ENCODE results near the gene PIK3R2. TPM values are rescaled to one million over a fixed set of nuclear protein-coding genes. Genes with fewer than 3 reads are reported as not detected.
"Not testable (repeated sequence)": the region's sequence is repeated elsewhere in the genome, so short reads cannot be mapped to it uniquely, and the experiment has no call there.

Gene PIK3R2
- total and polyA plus RNA-seq, 2 experiments from 2014 or later = 8.5 to 66.6 TPM

DNA sequence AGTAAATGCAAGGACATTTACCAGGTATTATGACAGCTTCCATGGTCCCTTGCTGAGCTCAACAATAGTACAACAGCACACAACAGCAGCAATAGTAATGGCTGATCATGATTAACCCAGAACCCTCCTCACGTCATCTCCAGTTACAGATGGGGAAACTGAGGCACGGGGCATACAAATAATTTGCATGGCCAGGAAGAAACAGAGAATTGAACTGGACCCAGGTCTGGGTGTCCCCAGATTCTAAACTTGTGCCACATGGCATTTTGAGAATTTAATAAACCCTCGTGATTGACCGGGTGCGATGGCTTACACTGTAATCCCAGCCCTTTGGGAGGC lies 48.2 kb upstream of the PIK3R2 start:
- TF ChIP-seq, protein P1, sequence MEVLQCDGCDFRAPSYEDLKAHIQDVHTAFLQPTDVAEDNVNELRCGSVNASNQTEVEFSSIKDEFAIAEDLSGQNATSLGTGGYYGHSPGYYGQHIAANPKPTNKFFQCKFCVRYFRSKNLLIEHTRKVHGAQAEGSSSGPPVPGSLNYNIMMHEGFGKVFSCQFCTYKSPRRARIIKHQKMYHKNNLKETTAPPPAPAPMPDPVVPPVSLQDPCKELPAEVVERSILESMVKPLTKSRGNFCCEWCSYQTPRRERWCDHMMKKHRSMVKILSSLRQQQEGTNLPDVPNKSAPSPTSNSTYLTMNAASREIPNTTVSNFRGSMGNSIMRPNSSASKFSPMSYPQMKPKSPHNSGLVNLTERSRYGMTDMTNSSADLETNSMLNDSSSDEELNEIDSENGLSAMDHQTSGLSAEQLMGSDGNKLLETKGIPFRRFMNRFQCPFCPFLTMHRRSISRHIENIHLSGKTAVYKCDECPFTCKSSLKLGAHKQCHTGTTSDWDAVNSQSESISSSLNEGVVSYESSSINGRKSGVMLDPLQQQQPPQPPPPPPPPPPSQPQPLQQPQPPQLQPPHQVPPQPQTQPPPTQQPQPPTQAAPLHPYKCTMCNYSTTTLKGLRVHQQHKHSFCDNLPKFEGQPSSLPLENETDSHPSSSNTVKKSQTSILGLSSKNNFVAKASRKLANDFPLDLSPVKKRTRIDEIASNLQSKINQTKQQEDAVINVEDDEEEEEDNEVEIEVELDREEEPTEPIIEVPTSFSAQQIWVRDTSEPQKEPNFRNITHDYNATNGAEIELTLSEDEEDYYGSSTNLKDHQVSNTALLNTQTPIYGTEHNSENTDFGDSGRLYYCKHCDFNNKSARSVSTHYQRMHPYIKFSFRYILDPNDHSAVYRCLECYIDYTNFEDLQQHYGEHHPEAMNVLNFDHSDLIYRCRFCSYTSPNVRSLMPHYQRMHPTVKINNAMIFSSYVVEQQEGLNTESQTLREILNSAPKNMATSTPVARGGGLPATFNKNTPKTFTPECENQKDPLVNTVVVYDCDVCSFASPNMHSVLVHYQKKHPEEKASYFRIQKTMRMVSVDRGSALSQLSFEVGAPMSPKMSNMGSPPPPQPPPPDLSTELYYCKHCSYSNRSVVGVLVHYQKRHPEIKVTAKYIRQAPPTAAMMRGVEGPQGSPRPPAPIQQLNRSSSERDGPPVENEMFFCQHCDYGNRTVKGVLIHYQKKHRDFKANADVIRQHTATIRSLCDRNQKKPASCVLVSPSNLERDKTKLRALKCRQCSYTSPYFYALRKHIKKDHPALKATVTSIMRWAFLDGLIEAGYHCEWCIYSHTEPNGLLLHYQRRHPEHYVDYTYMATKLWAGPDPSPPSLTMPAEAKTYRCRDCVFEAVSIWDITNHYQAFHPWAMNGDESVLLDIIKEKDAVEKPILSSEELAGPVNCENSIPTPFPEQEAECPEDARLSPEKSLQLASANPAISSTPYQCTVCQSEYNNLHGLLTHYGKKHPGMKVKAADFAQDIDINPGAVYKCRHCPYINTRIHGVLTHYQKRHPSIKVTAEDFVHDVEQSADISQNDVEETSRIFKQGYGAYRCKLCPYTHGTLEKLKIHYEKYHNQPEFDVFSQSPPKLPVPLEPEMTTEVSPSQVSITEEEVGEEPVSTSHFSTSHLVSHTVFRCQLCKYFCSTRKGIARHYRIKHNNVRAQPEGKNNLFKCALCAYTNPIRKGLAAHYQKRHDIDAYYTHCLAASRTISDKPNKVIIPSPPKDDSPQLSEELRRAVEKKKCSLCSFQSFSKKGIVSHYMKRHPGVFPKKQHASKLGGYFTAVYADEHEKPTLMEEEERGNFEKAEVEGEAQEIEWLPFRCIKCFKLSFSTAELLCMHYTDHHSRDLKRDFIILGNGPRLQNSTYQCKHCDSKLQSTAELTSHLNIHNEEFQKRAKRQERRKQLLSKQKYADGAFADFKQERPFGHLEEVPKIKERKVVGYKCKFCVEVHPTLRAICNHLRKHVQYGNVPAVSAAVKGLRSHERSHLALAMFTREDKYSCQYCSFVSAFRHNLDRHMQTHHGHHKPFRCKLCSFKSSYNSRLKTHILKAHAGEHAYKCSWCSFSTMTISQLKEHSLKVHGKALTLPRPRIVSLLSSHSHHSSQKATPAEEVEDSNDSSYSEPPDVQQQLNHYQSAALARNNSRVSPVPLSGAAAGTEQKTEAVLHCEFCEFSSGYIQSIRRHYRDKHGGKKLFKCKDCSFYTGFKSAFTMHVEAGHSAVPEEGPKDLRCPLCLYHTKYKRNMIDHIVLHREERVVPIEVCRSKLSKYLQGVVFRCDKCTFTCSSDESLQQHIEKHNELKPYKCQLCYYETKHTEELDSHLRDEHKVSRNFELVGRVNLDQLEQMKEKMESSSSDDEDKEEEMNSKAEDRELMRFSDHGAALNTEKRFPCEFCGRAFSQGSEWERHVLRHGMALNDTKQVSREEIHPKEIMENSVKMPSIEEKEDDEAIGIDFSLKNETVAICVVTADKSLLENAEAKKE (CRISPR knock-in tag; IDR thresholded peaks at IDR 0.05) = no peak
- TF ChIP-seq CREB1 (CRISPR knock-in tag; IDR thresholded peaks at IDR 0.05; ENCODE audit: low read depth) (no peak), EZH2phosphoT487 (IDR thresholded peaks at IDR 0.05; ENCODE audit: unreplicated experiment) (no peak)
- TF ChIP-seq, protein P2, sequence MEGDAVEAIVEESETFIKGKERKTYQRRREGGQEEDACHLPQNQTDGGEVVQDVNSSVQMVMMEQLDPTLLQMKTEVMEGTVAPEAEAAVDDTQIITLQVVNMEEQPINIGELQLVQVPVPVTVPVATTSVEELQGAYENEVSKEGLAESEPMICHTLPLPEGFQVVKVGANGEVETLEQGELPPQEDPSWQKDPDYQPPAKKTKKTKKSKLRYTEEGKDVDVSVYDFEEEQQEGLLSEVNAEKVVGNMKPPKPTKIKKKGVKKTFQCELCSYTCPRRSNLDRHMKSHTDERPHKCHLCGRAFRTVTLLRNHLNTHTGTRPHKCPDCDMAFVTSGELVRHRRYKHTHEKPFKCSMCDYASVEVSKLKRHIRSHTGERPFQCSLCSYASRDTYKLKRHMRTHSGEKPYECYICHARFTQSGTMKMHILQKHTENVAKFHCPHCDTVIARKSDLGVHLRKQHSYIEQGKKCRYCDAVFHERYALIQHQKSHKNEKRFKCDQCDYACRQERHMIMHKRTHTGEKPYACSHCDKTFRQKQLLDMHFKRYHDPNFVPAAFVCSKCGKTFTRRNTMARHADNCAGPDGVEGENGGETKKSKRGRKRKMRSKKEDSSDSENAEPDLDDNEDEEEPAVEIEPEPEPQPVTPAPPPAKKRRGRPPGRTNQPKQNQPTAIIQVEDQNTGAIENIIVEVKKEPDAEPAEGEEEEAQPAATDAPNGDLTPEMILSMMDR (conservative IDR thresholded peaks at IDR 0.05; ENCODE audit: low read depth in 2 of 2) = no peak
- TF ChIP-seq, protein P3, sequence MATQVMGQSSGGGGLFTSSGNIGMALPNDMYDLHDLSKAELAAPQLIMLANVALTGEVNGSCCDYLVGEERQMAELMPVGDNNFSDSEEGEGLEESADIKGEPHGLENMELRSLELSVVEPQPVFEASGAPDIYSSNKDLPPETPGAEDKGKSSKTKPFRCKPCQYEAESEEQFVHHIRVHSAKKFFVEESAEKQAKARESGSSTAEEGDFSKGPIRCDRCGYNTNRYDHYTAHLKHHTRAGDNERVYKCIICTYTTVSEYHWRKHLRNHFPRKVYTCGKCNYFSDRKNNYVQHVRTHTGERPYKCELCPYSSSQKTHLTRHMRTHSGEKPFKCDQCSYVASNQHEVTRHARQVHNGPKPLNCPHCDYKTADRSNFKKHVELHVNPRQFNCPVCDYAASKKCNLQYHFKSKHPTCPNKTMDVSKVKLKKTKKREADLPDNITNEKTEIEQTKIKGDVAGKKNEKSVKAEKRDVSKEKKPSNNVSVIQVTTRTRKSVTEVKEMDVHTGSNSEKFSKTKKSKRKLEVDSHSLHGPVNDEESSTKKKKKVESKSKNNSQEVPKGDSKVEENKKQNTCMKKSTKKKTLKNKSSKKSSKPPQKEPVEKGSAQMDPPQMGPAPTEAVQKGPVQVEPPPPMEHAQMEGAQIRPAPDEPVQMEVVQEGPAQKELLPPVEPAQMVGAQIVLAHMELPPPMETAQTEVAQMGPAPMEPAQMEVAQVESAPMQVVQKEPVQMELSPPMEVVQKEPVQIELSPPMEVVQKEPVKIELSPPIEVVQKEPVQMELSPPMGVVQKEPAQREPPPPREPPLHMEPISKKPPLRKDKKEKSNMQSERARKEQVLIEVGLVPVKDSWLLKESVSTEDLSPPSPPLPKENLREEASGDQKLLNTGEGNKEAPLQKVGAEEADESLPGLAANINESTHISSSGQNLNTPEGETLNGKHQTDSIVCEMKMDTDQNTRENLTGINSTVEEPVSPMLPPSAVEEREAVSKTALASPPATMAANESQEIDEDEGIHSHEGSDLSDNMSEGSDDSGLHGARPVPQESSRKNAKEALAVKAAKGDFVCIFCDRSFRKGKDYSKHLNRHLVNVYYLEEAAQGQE (IDR thresholded peaks at IDR 0.05; ENCODE audit: unreplicated experiment) = no peak
- TF ChIP-seq, protein P4, sequence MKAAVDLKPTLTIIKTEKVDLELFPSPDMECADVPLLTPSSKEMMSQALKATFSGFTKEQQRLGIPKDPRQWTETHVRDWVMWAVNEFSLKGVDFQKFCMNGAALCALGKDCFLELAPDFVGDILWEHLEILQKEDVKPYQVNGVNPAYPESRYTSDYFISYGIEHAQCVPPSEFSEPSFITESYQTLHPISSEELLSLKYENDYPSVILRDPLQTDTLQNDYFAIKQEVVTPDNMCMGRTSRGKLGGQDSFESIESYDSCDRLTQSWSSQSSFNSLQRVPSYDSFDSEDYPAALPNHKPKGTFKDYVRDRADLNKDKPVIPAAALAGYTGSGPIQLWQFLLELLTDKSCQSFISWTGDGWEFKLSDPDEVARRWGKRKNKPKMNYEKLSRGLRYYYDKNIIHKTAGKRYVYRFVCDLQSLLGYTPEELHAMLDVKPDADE (IDR thresholded peaks at IDR 0.05) = no peak
- Histone ChIP-seq H3K9me2 (ENCODE audit: insufficient read depth) (no peaks in the 10 kb centered on the region), H3K4me1 (ENCODE audit: insufficient read depth) (no peaks in the 10 kb centered on the region; the same call in 1 of the 2 replicates), H3K36me3 (ENCODE audit: insufficient read depth) (no peaks in the 10 kb centered on the region), H3K79me2 (replicated peaks; ENCODE audit: insufficient read depth) (no peaks in the 10 kb centered on the region), H3K27me3 (ENCODE audit: insufficient read depth) (peaks cover 16% of the 10 kb centered on the region), H4K20me1 (replicated peaks; ENCODE audit: insufficient read depth) (no peaks in the 10 kb centered on the region), H3K27ac (ENCODE audit: low read depth) (no peak overlapping the region), H3F3A (replicated peaks; ENCODE audit: low read depth) (0 out of 2 replicates have a peak, but pooled peaks cover 4% of the 10 kb centered on the region), H3K4me2 (peak overlapping the region; percentile 79), H2AFZ (peak overlapping the region; percentile 92), H3K4me3 (peak overlapping the region; percentile 59)
- Mint-ChIP-seq H3K36me3 (ENCODE audit: low read depth) (no peaks in the 10 kb centered on the region; the same call in 2 of the 3 replicates), H3K27me3 (ENCODE audit: insufficient read depth, low read depth, poor library complexity) (peaks cover 21% of the 10 kb centered on the region), H3K9me3 (no peaks in the 10 kb centered on the region), H3K4me1 (peaks cover 11% of the 10 kb centered on the region), H3K4me3 (peak overlapping the region; percentile 75), H3K27ac (peak overlapping the region; percentile 93)
- DNase-seq (ENCODE audit: low spot score) (no peak), ATAC-seq (peak; percentile 24)

DNA sequence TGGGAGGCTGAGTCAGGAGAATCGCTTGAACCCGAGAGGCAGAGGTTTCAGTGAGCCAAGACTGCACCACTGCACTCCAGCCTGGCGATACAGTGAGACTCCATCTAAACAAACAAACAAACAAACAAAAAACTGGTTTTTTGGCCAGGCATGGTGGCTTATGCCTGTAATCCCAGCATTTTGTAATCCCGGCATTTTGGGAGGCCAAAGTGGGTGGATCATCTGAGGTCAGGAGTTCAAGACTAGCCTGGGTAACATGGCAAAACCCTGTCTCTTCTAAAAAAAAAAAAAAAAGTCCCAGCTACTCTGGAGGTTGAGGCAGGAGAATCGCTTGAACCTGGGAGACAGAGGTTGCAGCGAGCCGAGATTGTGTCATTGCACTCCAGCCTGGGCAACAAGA lies 47.7 kb upstream of the PIK3R2 start:
- H3F3A ChIP-seq (replicated peaks; ENCODE audit: low read depth); ATAC-seq; H3K4me2 ChIP-seq: not testable (repeated sequence)

More for the DNA sequence above, 47.7 kb upstream of the PIK3R2 start:
- not testable (repeated sequence) for H4K20me1 ChIP-seq (replicated peaks; ENCODE audit: insufficient read depth); H3K27ac ChIP-seq (ENCODE audit: low read depth); H2AFZ ChIP-seq; DNase-seq (ENCODE audit: low spot score); H3K4me3 Mint-ChIP-seq; H3K9me2 ChIP-seq (ENCODE audit: insufficient read depth); H3K79me2 ChIP-seq (replicated peaks; ENCODE audit: insufficient read depth); H3K27ac Mint-ChIP-seq; H3K4me1 Mint-ChIP-seq; H3K4me3 ChIP-seq; H3K9me3 Mint-ChIP-seq; H3K4me1 ChIP-seq (ENCODE audit: insufficient read depth); H3K36me3 ChIP-seq (ENCODE audit: insufficient read depth); H3K36me3 Mint-ChIP-seq (ENCODE audit: low read depth)
- peaks cover 21% of the 10 kb centered on the region for H3K27me3 Mint-ChIP-seq (ENCODE audit: insufficient read depth, low read depth, poor library complexity)
- peaks cover 16% of the 10 kb centered on the region for H3K27me3 ChIP-seq (ENCODE audit: insufficient read depth)

Data from GM23338 (cell line).